OCI-LY7 (cell line): ENCODE results near the gene IFI44L. TPM values are rescaled to one million over a fixed set of nuclear protein-coding genes. Genes with fewer than 3 reads are reported as not detected.

ENCODE experiments used
- BruUV-seq: library from RNA; stranded (reverse); fragments of 400-500 nt; replicated peaks from 2 replicates; lab custom pipeline; 2021; lab: Mats Ljungman, UMichigan
- CTCF ChIA-PET: fragments of 300-600 bp; sonication (Branson Sonifier 250); formaldehyde crosslinking; loops from one replicate; lab custom pipeline; 2022; ENCODE audit warnings: antibody characterized with exemption; ENCODE audit not compliant: unreplicated experiment; lab: Charles Lee
- POLR2A ChIA-PET: fragments of 300-600 bp; sonication (Branson Sonifier 250); formaldehyde crosslinking; loops from one replicate; lab custom pipeline; 2022; ENCODE audit warnings: antibody characterized with exemption; lab: Charles Lee
- DNase-seq: peaks from one replicate; pipeline ENCODE4 v3.0.0-alpha.2; 2015; ENCODE audit warnings: low spot score
- H2AFZ ChIP-seq: fragments of 200-600 bp; sonication (generic), shearing (Covaris generic); 2 replicates; pipeline ENCODE4 v1.6.1; 2014; ENCODE audit warnings: mild to moderate bottlenecking, antibody characterized with exemption, low read length, moderate library complexity
- H3K27ac ChIP-seq: fragments of 200-600 bp; sonication (generic); 2 replicates; pipeline ENCODE4 v1.5.1; 2014; ENCODE audit warnings: mixed run types, low read depth, mild to moderate bottlenecking, moderate library complexity, low read length, inconsistent platforms; ENCODE audit not compliant: poor library complexity, severe bottlenecking
- H3K36me3 ChIP-seq: fragments of 200-600 bp; sonication (generic); 2 replicates; pipeline ENCODE4 v1.6.1; 2014; ENCODE audit warnings: mild to moderate bottlenecking, antibody characterized with exemption, low read length, moderate library complexity, mixed read lengths; ENCODE audit not compliant: insufficient read depth
- H3K4me1 ChIP-seq: fragments of 200-600 bp; sonication (generic); 2 replicates; pipeline ENCODE4 v1.5.1; 2014; ENCODE audit warnings: mild to moderate bottlenecking, low read length; ENCODE audit not compliant: insufficient read depth, poor library complexity, severe bottlenecking
- H3K4me2 ChIP-seq: fragments of 200-600 bp; sonication (generic); 2 replicates; pipeline ENCODE4 v1.6.1; 2014; ENCODE audit warnings: mild to moderate bottlenecking, low read length
- H3K4me3 ChIP-seq: fragments of 200-600 bp; sonication (generic); 2 replicates; pipeline ENCODE4 v1.5.1; 2014; ENCODE audit warnings: mild to moderate bottlenecking, low read depth, low read length; ENCODE audit not compliant: poor library complexity, severe bottlenecking
- H3K79me2 ChIP-seq: fragments of 200-600 bp; sonication (generic); 2 replicates; pipeline ENCODE4 v1.6.1; 2016; ENCODE audit warnings: low read depth, mild to moderate bottlenecking, low read length, moderate library complexity, mixed read lengths; ENCODE audit not compliant: insufficient read depth
- H3K9me2 ChIP-seq: fragments of 200-600 bp; sonication (generic); 2 replicates; pipeline ENCODE4 v1.6.1; 2016; ENCODE audit warnings: mild to moderate bottlenecking, low read length, mixed read lengths; ENCODE audit not compliant: insufficient read depth
- H3K9me3 ChIP-seq: fragments of 200-600 bp; sonication (generic); 2 replicates; pipeline ENCODE4 v1.6.1; 2014; ENCODE audit warnings: mild to moderate bottlenecking, mixed run types, low read length, mixed read lengths
- H4K20me1 ChIP-seq: fragments of 200-600 bp; sonication (generic); 2 replicates; pipeline ENCODE4 v1.6.1; 2014; ENCODE audit warnings: mild to moderate bottlenecking, antibody characterized with exemption, low read length, moderate library complexity, mixed read lengths; ENCODE audit not compliant: insufficient read depth
- EZH2phosphoT487 ChIP-seq: fragments of 200-600 bp; sonication (generic); IDR thresholded peaks from 2 replicates; pipeline ENCODE4 v1.6.1; 2018; ENCODE audit warnings: low read depth, borderline replicate concordance, mild to moderate bottlenecking, mixed run types, antibody characterized with exemption, low read length, moderate library complexity, mixed read lengths
- intact Hi-C: fragments of 100-400 bp; cut with micrococcal nuclease; formaldehyde crosslinking; loops from one replicate; pipeline ENCODE4 v1.10.0; 2022; ENCODE audit not compliant: unreplicated experiment
- total RNA-seq, 2 experiments: library from RNA; depleted of rRNA in 1 of 2; stranded (reverse); fragments of >200 nt in 1 of 2; shearing (Covaris generic) in 1 of 2; gene quantifications; 2 replicates each; pipeline ENCODE4 v1.2.3, GENCODE V29; 2014 to 2022
- TF ChIP-seq, protein P1 (sequence below): fragments of 200-600 bp; sonication (generic); conservative IDR thresholded peaks from 2 replicates; pipeline ENCODE4 v1.5.1; 2014; ENCODE audit warnings: mild to moderate bottlenecking, antibody characterized with exemption, low read length, moderate library complexity, mixed read lengths

Gene IFI44L
- total RNA-seq, 2 experiments from 2014 or later, result not detected

DNA sequence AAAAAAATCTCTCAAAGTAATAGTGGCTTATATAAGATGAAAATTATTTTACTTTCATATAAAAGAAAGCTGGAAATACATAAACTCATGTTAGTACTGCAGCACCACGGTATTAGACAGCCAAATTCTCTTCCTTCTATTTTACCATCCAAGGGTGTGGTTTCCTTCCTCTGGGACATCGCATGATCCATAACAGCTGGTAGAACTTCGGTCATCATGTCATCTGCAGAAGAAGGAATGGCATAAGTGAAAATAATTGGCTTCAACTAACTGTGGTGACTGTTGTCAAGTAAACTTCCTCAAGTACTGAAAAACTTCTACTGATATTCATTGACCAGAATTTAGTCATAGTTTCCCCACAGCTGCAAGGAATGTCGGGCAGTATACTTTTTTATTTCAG lies 28.3 kb upstream of the IFI44L start:
- Histone ChIP-seq H3K27ac (no peak overlapping the region), H2AFZ (no peak overlapping the region), H3K79me2 (no peaks in the 10 kb centered on the region), H3K9me2 (no peaks in the 10 kb centered on the region), H4K20me1 (no peaks in the 10 kb centered on the region), H3K4me3 (no peak overlapping the region), H3K9me3 (no peaks in the 10 kb centered on the region), H3K4me1 (no peaks in the 10 kb centered on the region), H3K4me2 (no peak overlapping the region), H3K36me3 (no peaks in the 10 kb centered on the region)
- intact Hi-C loops, result no loop called here
- no TSS peak for BruUV-seq
- POLR2A ChIA-PET, result interaction anchor here (1.0 to 1.2 kb wide), 2 partner anchors 9 to 35 kb away, joined by 3 read pairs; no protein-coding TSS in a partner anchor
- CTCF ChIA-PET, result no interaction called here
- TF ChIP-seq EZH2phosphoT487, result no peak
- TF ChIP-seq, protein P1, sequence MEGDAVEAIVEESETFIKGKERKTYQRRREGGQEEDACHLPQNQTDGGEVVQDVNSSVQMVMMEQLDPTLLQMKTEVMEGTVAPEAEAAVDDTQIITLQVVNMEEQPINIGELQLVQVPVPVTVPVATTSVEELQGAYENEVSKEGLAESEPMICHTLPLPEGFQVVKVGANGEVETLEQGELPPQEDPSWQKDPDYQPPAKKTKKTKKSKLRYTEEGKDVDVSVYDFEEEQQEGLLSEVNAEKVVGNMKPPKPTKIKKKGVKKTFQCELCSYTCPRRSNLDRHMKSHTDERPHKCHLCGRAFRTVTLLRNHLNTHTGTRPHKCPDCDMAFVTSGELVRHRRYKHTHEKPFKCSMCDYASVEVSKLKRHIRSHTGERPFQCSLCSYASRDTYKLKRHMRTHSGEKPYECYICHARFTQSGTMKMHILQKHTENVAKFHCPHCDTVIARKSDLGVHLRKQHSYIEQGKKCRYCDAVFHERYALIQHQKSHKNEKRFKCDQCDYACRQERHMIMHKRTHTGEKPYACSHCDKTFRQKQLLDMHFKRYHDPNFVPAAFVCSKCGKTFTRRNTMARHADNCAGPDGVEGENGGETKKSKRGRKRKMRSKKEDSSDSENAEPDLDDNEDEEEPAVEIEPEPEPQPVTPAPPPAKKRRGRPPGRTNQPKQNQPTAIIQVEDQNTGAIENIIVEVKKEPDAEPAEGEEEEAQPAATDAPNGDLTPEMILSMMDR, result no peak
- DNase-seq, result no peak

DNA sequence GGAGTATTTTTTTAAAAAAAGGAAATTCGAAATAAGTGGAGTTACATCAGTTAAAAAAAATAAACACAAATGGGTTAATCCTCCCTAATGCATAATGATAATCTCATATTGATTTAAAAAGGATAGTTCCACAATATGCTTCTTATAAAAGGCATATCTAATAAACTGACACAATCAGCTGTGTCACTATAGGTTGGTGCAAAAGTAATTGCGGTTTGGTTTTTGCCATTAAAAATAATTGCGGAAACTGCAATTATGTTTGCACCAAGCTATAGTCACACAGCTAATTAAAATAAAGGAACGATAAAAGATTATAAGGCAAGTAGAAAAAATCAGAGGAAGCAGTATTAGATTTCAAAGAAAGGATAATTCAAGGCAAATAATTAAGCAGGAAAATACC lies 21.0 kb upstream of the IFI44L start:
- TF ChIP-seq, protein P1, result no peak
- TF ChIP-seq EZH2phosphoT487, result no peak
- Histone ChIP-seq H2AFZ (no peak overlapping the region), H3K27ac (no peak overlapping the region), H3K79me2 (no peaks in the 10 kb centered on the region), H3K4me2 (no peak overlapping the region), H3K36me3 (no peaks in the 10 kb centered on the region), H4K20me1 (no peaks in the 10 kb centered on the region), H3K4me3 (no peak overlapping the region), H3K4me1 (no peaks in the 10 kb centered on the region), H3K9me2 (no peaks in the 10 kb centered on the region), H3K9me3 (no peaks in the 10 kb centered on the region)
- CTCF ChIA-PET, result no interaction called here
- POLR2A ChIA-PET, result interaction anchor here (0.6 to 0.9 kb wide), 2 partner anchors 10 to 60 kb away, joined by 3 to 4 read pairs; no protein-coding TSS in a partner anchor
- intact Hi-C loops, result no loop called here
- BruUV-seq, result no TSS peak
- no peak for DNase-seq

DNA sequence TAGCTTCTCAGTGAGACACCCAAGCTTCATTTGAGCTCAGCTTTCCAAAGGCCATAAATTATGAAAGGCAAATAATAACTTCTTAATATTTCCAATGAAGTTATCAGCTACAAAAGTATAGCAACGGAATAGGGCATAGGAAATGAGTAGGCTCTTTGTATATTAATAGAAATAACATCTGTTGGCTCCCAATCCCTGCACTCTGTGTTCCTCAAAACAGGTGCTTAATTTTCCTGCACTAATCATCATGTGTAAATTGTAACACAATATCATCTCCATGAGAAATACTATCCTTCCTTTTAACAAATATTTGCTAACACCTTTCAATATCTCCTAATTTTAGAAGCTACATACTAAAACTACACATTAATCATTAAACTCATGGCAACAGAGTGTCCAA lies 19.2 kb upstream of the IFI44L start:
- no TSS peak for BruUV-seq
- Histone ChIP-seq H3K27ac (no peak overlapping the region), H2AFZ (no peak overlapping the region), H3K4me2 (no peak overlapping the region), H3K9me2 (no peaks in the 10 kb centered on the region), H3K4me3 (no peak overlapping the region), H3K4me1 (no peaks in the 10 kb centered on the region), H3K79me2 (no peaks in the 10 kb centered on the region), H4K20me1 (no peaks in the 10 kb centered on the region), H3K9me3 (no peaks in the 10 kb centered on the region), H3K36me3 (no peaks in the 10 kb centered on the region)
- no peak for DNase-seq
- intact Hi-C loops, result no loop called here
- TF ChIP-seq EZH2phosphoT487, result no peak
- TF ChIP-seq, protein P1, result no peak
- CTCF ChIA-PET, result no interaction called here
- POLR2A ChIA-PET, result interaction anchor here (0.8 kb wide), 1 partner anchor 9 kb away, joined by 3 read pairs; no protein-coding TSS in a partner anchor
